ENCODE data around the gene MYCN.
"Not testable (repeated sequence)": the region's sequence is repeated elsewhere in the genome, so short reads cannot be mapped to it uniquely, and the experiment has no call there.

GRCh38 chr2:15915546-15915945, 24.8 kb upstream of the MYCN start:
- TF ChIP-seq STAT6 (CRISPR knock-in tag; conservative IDR thresholded peaks at IDR 0.05; ENCODE audit: low read depth); CTCF (IDR thresholded peaks at IDR 0.05); ATF3 (CRISPR knock-in tag; conservative IDR thresholded peaks at IDR 0.05); JUN (CRISPR knock-in tag; IDR thresholded peaks at IDR 0.05); SP1 (CRISPR knock-in tag; conservative IDR thresholded peaks at IDR 0.05); ATF6 (CRISPR knock-in tag; IDR thresholded peaks at IDR 0.05); PREB (CRISPR knock-in tag; IDR thresholded peaks at IDR 0.05; ENCODE audit: borderline replicate concordance); ATF2 (CRISPR knock-in tag; IDR thresholded peaks at IDR 0.05; ENCODE audit: borderline replicate concordance, low read depth); FOXP1 (CRISPR knock-in tag; IDR thresholded peaks at IDR 0.05; ENCODE audit: borderline replicate concordance); MAX (CRISPR knock-in tag; IDR thresholded peaks at IDR 0.05): not testable (repeated sequence)

Measured in WTC11 (cell line).